Rectal smooth muscle tissue (tissue), 1 donor: ENCODE measurements around the gene HSD3B1.
"Not testable (repeated sequence)": the region's sequence is repeated elsewhere in the genome, so short reads cannot be mapped to it uniquely, and the experiment has no call there.

Experiments
- H3K27ac ChIP-seq: one replicate; pipeline ENCODE4 v1.7.0; 2013; ENCODE audit warnings: low read depth, low read length, inconsistent platforms
- H3K27me3 ChIP-seq: one replicate; pipeline ENCODE4 v1.7.0; 2013; ENCODE audit warnings: low read length; ENCODE audit not compliant: control insufficient read depth, insufficient read depth
- H3K36me3 ChIP-seq: one replicate; pipeline ENCODE4 v1.7.0; 2013; ENCODE audit warnings: low read length; ENCODE audit not compliant: control insufficient read depth, insufficient read depth
- H3K4me1 ChIP-seq: one replicate; pipeline ENCODE4 v1.7.0; 2013; ENCODE audit warnings: low read length; ENCODE audit not compliant: control insufficient read depth, insufficient read depth
- H3K4me3 ChIP-seq: one replicate; pipeline ENCODE4 v1.7.0; 2013; ENCODE audit warnings: low read length
- H3K9ac ChIP-seq: one replicate; pipeline ENCODE4 v1.7.0; 2013; ENCODE audit warnings: low read length

The HSD3B1 gene

GRCh38 chr1:119546641-119547040 lies 39.6 kb downstream of the HSD3B1 start:
- Histone ChIP-seq H3K27ac (no peak overlapping the region), H3K27me3 (no peaks in the 10 kb centered on the region), H3K9ac (no peak overlapping the region), H3K36me3 (no peaks in the 10 kb centered on the region), H3K4me3 (no peak overlapping the region), H3K4me1 (no peaks in the 10 kb centered on the region)

- Histone ChIP-seq H3K4me1 (no peaks in the 10 kb centered on the region), H3K36me3 (no peaks in the 10 kb centered on the region), H3K27me3 (no peaks in the 10 kb centered on the region), H3K9ac (no peak overlapping the region), H3K27ac (no peak overlapping the region), H3K4me3 (no peak overlapping the region)
Observed at GRCh38 chr1:119547306-119547705, 40.3 kb downstream of the HSD3B1 start.

DNA sequence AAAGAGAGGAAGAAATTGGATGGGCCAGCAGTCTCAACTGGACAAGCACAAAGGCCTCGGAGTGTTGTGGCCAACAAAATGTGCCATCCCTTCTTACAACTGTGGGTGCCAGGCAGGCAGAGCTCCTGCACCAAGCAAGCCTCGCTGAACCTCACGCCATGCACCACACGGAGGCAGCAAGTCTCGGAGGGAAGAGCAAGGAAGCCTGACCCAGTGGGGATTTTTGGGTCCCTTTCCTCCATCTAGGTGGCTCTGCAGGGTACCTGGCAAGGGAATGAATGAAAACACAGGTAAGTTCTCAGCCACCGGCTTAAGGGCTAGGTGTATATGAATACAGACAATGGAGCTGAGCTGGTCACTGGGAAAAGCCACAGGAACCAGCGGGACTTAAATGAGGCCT lies 40.8 kb downstream of the HSD3B1 start:
- no peak overlapping the region for H3K9ac ChIP-seq

GRCh38 chr1:119549719-119550132 lies 42.7 kb downstream of the HSD3B1 start:
- no peak overlapping the region for H3K9ac ChIP-seq
- H3K4me1 ChIP-seq, result no peaks in the 10 kb centered on the region
- H3K4me3 ChIP-seq, result no peak overlapping the region

More for the DNA sequence above, 40.8 kb downstream of the HSD3B1 start:
- Histone ChIP-seq H3K27me3 (no peaks in the 10 kb centered on the region), H3K27ac (no peak overlapping the region), H3K4me1 (no peaks in the 10 kb centered on the region), H3K36me3 (no peaks in the 10 kb centered on the region), H3K4me3 (no peak overlapping the region)

DNA sequence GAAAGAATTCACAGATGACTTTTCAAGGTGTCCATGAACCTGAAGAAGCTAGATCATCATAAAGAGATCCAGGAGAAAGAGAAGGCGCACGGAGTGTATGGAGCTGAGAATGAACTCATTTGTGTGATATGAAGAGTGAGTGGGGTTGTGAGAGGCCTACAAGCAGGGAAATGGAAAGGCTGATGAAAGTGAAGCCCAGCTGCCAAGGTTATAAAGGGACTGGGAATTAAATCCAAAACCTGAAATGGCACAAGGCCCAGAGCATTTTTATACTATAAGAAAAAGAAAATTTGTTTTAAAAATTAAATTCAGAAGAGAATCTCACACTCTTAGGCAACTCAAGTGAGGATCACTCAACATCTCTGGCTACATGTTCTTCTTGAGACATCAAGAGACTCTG lies 43.4 kb downstream of the HSD3B1 start:
- H3K9ac ChIP-seq, result no peak overlapping the region
- no peaks in the 10 kb centered on the region for H3K36me3 ChIP-seq
- H3K4me3 ChIP-seq, result no peak overlapping the region
- no peak overlapping the region for H3K27ac ChIP-seq
- no peaks in the 10 kb centered on the region for H3K27me3 ChIP-seq
- no peaks in the 10 kb centered on the region for H3K4me1 ChIP-seq

More at GRCh38 chr1:119549719-119550132, 42.7 kb downstream of the HSD3B1 start:
- Histone ChIP-seq H3K27ac (no peak overlapping the region), H3K27me3 (no peaks in the 10 kb centered on the region), H3K36me3 (no peaks in the 10 kb centered on the region)

GRCh38 chr1:119551218-119551617 lies 44.2 kb downstream of the HSD3B1 start:
- no peaks in the 10 kb centered on the region for H3K4me1 ChIP-seq
- H3K27ac ChIP-seq, result no peak overlapping the region
- H3K27me3 ChIP-seq, result no peaks in the 10 kb centered on the region
- H3K36me3 ChIP-seq, result no peaks in the 10 kb centered on the region
- no peak overlapping the region for H3K4me3 ChIP-seq
- H3K9ac ChIP-seq, result no peak overlapping the region

- not testable (repeated sequence) for H3K4me3 ChIP-seq, H3K4me1 ChIP-seq, H3K27ac ChIP-seq, H3K36me3 ChIP-seq, H3K9ac ChIP-seq, H3K27me3 ChIP-seq
Observed at GRCh38 chr1:119552656-119553055, 45.6 kb downstream of the HSD3B1 start.

- not testable (repeated sequence) for H3K36me3 ChIP-seq, H3K27ac ChIP-seq, H3K27me3 ChIP-seq, H3K4me3 ChIP-seq, H3K4me1 ChIP-seq, H3K9ac ChIP-seq
Observed at GRCh38 chr1:119553302-119554071, 46.5 kb downstream of the HSD3B1 start.

GRCh38 chr1:119554183-119554582 lies 47.2 kb downstream of the HSD3B1 start:
- no peak overlapping the region for H3K4me3 ChIP-seq
- no peaks in the 10 kb centered on the region for H3K36me3 ChIP-seq
- H3K27me3 ChIP-seq, result no peaks in the 10 kb centered on the region
- no peaks in the 10 kb centered on the region for H3K4me1 ChIP-seq
- no peak overlapping the region for H3K27ac ChIP-seq
- no peak overlapping the region for H3K9ac ChIP-seq

DNA sequence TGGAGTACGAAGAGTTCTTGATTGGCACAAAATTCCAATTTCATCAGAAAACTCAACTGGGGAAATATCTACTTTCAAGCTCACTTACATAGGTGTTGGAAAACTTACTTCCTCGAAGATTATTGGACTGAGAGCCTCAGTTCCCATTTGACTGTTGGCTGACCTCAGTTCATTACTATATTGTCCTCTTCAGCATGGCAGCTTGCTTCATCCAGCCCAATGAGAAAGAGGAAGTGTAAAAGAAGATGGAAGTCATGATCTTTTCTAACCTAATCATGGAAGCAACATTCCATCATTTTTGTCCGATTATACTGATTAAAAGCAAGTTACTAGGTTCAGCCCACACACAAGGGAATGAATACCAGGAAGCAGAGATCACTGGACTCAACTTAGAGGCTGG lies 49.4 kb downstream of the HSD3B1 start:
- no peak overlapping the region for H3K9ac ChIP-seq

GRCh38 chr1:119560402-119560801 lies 53.4 kb downstream of the HSD3B1 start:
- H3K27ac ChIP-seq, H3K27me3 ChIP-seq, H3K36me3 ChIP-seq, H3K4me3 ChIP-seq, H3K4me1 ChIP-seq, H3K9ac ChIP-seq: not testable (repeated sequence)

More for the DNA sequence above, 49.4 kb downstream of the HSD3B1 start:
- Histone ChIP-seq H3K27me3 (no peaks in the 10 kb centered on the region), H3K4me1 (no peaks in the 10 kb centered on the region), H3K27ac (no peak overlapping the region), H3K4me3 (no peak overlapping the region), H3K36me3 (no peaks in the 10 kb centered on the region)

DNA sequence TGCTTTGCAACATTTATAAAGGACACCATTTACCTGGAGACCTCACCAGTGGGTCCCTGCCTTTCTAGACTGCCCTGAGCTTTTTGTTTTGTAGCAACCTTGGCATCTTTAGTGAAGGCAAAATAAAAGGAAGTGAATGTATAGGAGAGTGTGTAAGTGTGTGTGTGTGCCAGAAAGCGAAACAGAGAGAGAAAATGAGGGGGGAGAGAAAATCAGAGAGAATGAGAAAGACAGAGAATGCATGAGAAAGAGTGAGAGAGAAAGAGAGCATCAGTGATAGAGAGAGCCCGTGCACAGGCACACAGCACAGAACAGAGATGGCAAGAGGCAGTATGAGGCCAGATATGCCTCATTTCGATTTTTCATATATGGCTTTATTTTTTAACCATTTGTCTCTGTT lies 57.5 kb downstream of the HSD3B1 start:
- no peaks in the 10 kb centered on the region for H3K4me1 ChIP-seq
- no peak overlapping the region for H3K9ac ChIP-seq
- no peaks in the 10 kb centered on the region for H3K27me3 ChIP-seq
- no peak overlapping the region for H3K4me3 ChIP-seq
- H3K27ac ChIP-seq, result no peak overlapping the region
- H3K36me3 ChIP-seq, result no peaks in the 10 kb centered on the region
